Kidney (tissue), 14 donors: ENCODE measurements around the gene SHLD1. TPM values are rescaled to one million over a fixed set of nuclear protein-coding genes. Genes with fewer than 3 reads are reported as not detected.

Source experiments
- DNase-seq, 5 donors: peaks; one replicate each; pipeline ENCODE4 v3.0.0-alpha.2; 2013 to 2020
- FAIRE-seq: peaks from 2 replicates; lab custom pipeline; 2012; peaks lifted over from hg19 to GRCh38; lab: Jason Lieb, UNC
- H3K27ac ChIP-seq, 2 donors: one replicate each; pipeline ENCODE4 v1.7.0; 2013; ENCODE audit warnings: low read depth in 2 of 2, low read length in 2 of 2, inconsistent platforms in 1 of 2
- H3K27me3 ChIP-seq: one replicate; pipeline ENCODE4 v1.7.1; 2013; ENCODE audit warnings: low read length, inconsistent platforms; ENCODE audit not compliant: control insufficient read depth, insufficient read depth
- H3K36me3 ChIP-seq, 3 donors: one replicate each; pipeline versions ENCODE4 v1.7.0 to v1.7.1; 2013; ENCODE audit warnings: low read length in 3 of 3, control low read depth in 1 of 3, inconsistent platforms in 1 of 3; ENCODE audit not compliant: insufficient read depth in 3 of 3, control insufficient read depth in 2 of 3
- H3K4me1 ChIP-seq, 3 donors: one replicate each; pipeline versions ENCODE4 v1.7.0 to v1.7.1; 2013; ENCODE audit warnings: low read length in 3 of 3, inconsistent platforms in 1 of 3, low read depth in 1 of 3; ENCODE audit not compliant: control insufficient read depth in 2 of 3, insufficient read depth in 2 of 3
- H3K4me3 ChIP-seq, 3 donors: one replicate each; pipeline versions ENCODE4 v1.7.0 to v1.8.1; 2013; ENCODE audit warnings: low read length in 3 of 3, control low read depth in 1 of 3, inconsistent platforms in 1 of 3
- H3K9ac ChIP-seq, 3 donors: one replicate each; pipeline versions ENCODE4 v1.7.0 to v1.7.1; 2013; ENCODE audit warnings: low read length in 3 of 3, control low read depth in 1 of 3, inconsistent platforms in 1 of 3
- H3K9me3 ChIP-seq, 3 donors: one replicate each; pipeline versions ENCODE4 v1.7.0 to v1.7.1; 2013; ENCODE audit warnings: low read length in 3 of 3, control low read depth in 1 of 3, inconsistent platforms in 1 of 3; ENCODE audit not compliant: control insufficient read depth in 2 of 3, insufficient read depth in 1 of 3
- CTCF ChIP-seq: IDR thresholded peaks from 3 replicates; pipeline ENCODE4 v1.5.1; 2012; ENCODE audit warnings: mild to moderate bottlenecking, moderate library complexity, borderline replicate concordance; ENCODE audit not compliant: insufficient read depth; ENCODE audit errors: extremely low read depth
- intact Hi-C: fragments of 100-400 bp; cut with DNase I; formaldehyde crosslinking; loops from one replicate; pipeline ENCODE4 v1.11.1; 2022
- polyA plus RNA-seq: library from polyadenylated mRNA; stranded (reverse); fragments of 350-450 nt; fragmentation: Illumina TruSeq; extraction: RNeasy Lipid Tissue Mini Kit (QIAGEN cat#74804); gene quantifications from one replicate; pipeline ENCODE4 v1.2.3, GENCODE V29; 2014; ENCODE audit warnings: low read depth, low replicate concordance; ENCODE audit not compliant: insufficient read depth
- total RNA-seq: library from RNA; stranded (reverse); fragmentation: NEBNext Ultra II Directional; extraction: Animal tissue kit (Norgen Biotek cat#: 25700); gene quantifications from one replicate; pipeline ENCODE4 v1.2.1, GENCODE V29; 2021
- donor health status: control.
- donor health status: control.
- donor health status: control.
- donor health status: control.
- donor health status: control.
- donor health status: DM: yes; HTN: yes; CAD: no.
- donor health status: Normal renal cell carcinoma (clear cell type).

The SHLD1 gene
- total and polyA plus RNA-seq, 2 donors from 2014 or later = 6.1 to 7.2 TPM

- Histone ChIP-seq H3K4me3 (no peak overlapping the region), H3K4me1 (no peaks in the 10 kb centered on the region), H3K9ac (no peak overlapping the region), H3K36me3 (no peaks in the 10 kb centered on the region), H3K27me3 (no peaks in the 10 kb centered on the region), H3K27ac (no peak overlapping the region), H3K9me3 (no peaks in the 10 kb centered on the region)
- FAIRE-seq (no peak), DNase-seq (peak in 1 of 5 donors; percentile 32)
- intact Hi-C loops = no loop called here
- no peak for TF ChIP-seq CTCF
These were observed 18.3 kb upstream of the SHLD1 start for GRCh38 chr20:5731753-5732366.

- no peaks in the 10 kb centered on the region for H3K9me3 ChIP-seq
- no peaks in the 10 kb centered on the region for H3K4me1 ChIP-seq
- no peak for TF ChIP-seq CTCF
- H3K9ac ChIP-seq = no peak overlapping the region
- FAIRE-seq (no peak), DNase-seq (no peak)
- intact Hi-C loops = no loop called here
- H3K27me3 ChIP-seq = no peaks in the 10 kb centered on the region
- no peak overlapping the region for H3K4me3 ChIP-seq
- no peaks in the 10 kb centered on the region for H3K36me3 ChIP-seq
- H3K27ac ChIP-seq = no peak overlapping the region
These were observed 15.6 kb upstream of the SHLD1 start for GRCh38 chr20:5734602-5735001.

DNA sequence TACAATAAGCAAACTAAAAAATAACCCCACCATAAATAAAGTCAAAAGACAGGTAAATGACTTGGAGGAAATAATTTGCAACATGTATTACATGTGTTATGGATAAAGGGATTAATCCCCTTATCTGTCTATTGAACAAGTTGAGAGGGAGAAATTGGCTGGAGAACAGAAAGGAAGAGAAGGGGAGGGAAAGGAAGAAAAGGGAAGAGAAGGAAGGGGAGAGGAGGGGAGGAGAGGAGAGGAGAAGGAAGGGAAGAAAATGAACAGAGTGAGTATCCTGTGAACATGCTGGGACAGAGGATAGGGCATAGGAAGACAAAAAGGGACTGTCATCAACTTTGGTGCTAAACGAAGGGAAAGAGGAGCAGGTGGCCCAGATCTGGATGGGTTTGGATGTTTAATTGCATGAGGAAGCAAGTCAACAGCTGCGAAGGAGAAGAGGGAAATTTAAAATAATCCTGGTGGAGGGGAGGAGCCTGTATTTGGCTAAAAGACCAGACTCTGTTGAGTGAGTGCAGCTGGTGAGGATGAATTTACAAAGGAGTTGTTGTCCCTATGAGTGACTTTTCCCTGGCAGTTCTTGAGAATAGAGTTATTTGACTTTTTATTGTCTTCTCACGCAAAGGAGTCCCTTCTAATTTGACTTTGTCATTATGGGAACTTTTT lies 14.2 kb upstream of the SHLD1 start:
- TF ChIP-seq CTCF = no peak
- intact Hi-C loops = no loop called here

More for the DNA sequence above, 14.2 kb upstream of the SHLD1 start:
- Histone ChIP-seq H3K9ac (no peak overlapping the region), H3K4me3 (no peak overlapping the region), H3K27ac (no peak overlapping the region), H3K4me1 (no peaks in the 10 kb centered on the region), H3K36me3 (no peaks in the 10 kb centered on the region), H3K27me3 (no peaks in the 10 kb centered on the region), H3K9me3 (no peaks in the 10 kb centered on the region)
- FAIRE-seq = no peak
- DNase-seq = peak in 3 of 5 donors; percentile 34 to 86 (median 68)
